ENCODE data around the gene ISG15.
"Not testable (repeated sequence)": the region's sequence is repeated elsewhere in the genome, so short reads cannot be mapped to it uniquely, and the experiment has no call there.

Gene ISG15

GRCh38 chr1:1046767-1047166 lies 33.5 kb downstream of the ISG15 start:
- no peak for DNase-seq

- DNase-seq = no peak
Measured at GRCh38 chr1:1047407-1047806, 34.1 kb downstream of the ISG15 start.

- no peak for DNase-seq
Measured at GRCh38 chr1:1047963-1048362, 34.7 kb downstream of the ISG15 start.

DNA sequence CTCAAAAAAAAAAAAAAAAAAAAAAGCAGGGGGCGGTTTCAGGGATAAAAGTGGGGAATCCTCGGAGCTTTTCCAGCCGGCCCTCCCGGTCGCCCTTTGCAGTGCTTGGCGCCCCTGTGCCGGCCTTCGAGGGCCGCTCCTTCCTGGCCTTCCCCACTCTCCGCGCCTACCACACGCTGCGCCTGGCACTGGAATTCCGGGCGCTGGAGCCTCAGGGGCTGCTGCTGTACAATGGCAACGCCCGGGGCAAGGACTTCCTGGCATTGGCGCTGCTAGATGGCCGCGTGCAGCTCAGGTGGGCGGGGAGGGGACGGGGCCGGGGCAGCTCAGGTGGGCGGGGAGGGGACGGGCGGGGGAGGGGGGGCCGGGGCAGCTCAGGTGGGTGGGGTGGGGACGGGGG lies 35.5 kb downstream of the ISG15 start:
- DNase-seq = no peak

DNA sequence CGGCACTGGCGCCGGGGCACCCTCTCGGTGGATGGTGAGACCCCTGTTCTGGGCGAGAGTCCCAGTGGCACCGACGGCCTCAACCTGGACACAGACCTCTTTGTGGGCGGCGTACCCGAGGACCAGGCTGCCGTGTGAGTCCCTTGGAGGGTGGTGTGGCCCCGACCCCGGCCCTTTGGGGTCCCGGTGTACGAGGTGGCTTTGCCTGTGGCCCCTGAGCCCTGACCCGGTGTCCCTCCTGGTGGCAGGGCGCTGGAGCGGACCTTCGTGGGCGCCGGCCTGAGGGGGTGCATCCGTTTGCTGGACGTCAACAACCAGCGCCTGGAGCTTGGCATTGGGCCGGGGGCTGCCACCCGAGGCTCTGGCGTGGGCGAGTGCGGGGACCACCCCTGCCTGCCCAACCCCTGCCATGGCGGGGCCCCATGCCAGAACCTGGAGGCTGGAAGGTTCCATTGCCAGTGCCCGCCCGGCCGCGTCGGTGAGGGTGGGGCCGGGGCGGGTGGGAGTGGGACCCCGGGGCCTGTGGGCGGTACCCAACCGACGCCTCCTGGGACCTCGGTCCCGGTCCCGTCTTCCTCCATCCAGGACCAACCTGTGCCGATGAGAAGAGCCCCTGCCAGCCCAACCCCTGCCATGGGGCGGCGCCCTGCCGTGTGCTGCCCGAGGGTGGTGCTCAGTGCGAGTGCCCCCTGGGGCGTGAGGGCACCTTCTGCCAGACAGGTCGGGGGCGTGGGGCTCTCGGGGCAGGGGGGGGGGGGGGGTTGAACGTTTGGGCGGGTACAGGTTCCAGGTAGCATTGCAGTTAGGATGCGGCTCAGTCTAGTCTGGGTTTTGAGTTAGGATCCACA lies 36.2 kb downstream of the ISG15 start:
- DNase-seq = no peak

- DNase-seq = no peak
Measured at GRCh38 chr1:1050577-1051052, 37.3 kb downstream of the ISG15 start.

DNA sequence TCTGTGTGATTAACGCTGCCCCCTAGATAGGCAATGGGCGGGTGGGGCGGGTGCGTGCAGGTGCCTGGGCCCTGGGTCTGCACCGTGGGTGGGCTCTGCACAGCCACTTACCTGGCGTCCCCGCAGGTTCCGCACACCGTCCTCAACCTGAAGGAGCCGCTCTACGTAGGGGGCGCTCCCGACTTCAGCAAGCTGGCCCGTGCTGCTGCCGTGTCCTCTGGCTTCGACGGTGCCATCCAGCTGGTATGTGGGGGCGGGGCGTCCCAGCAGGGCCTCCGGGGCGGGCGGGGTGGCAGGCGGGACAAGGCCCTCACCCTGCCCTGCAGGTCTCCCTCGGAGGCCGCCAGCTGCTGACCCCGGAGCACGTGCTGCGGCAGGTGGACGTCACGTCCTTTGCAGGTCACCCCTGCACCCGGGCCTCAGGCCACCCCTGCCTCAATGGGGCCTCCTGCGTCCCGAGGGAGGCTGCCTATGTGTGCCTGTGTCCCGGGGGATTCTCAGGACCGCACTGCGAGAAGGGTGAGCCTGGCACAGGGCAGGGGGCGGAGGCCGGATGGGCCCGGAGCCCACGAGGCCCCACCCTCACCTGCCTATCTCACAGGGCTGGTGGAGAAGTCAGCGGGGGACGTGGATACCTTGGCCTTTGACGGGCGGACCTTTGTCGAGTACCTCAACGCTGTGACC lies 38.0 kb downstream of the ISG15 start:
- no peak for DNase-seq

- no peak for DNase-seq
Measured at GRCh38 chr1:1052003-1052840, 38.9 kb downstream of the ISG15 start.

DNA sequence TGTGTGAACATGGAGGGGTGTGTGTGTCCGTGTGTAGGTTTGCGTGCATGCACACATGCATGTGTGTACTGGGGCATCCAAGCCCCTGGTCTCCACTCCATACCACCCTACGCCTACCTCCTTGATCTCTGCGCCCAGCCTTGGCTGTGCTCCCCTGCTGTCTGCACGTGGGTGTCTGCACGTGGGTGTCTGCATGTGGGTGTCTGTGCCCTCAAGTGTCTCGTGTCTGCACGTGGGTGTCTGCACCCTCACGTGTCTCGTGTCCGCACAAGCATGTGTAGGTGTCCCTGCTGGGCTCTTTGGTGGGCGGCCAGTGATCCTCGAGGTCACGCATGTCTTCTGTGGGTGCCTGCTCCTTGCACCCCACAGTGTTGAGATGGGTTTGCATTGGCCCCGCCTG lies 39.7 kb downstream of the ISG15 start:
- no peak for DNase-seq

DNA sequence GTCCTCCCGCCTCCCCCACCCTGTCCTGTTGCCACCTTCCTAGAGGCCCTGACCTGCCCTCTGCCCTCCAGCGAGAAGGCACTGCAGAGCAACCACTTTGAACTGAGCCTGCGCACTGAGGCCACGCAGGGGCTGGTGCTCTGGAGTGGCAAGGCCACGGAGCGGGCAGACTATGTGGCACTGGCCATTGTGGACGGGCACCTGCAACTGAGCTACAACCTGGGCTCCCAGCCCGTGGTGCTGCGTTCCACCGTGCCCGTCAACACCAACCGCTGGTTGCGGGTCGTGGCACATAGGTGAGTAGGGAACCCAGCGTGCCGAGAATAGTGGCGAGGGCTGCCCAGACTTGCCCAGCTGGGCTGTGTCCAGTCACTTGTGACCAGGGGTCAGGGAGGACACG lies 40.4 kb downstream of the ISG15 start:
- DNase-seq = no peak

- DNase-seq = no peak
Measured at GRCh38 chr1:1054099-1054700, 40.9 kb downstream of the ISG15 start.

- DNase-seq = no peak
Measured at GRCh38 chr1:1054971-1055370, 41.7 kb downstream of the ISG15 start.

GRCh38 chr1:1055841-1056736 lies 42.8 kb downstream of the ISG15 start:
- no peak for DNase-seq

DNA sequence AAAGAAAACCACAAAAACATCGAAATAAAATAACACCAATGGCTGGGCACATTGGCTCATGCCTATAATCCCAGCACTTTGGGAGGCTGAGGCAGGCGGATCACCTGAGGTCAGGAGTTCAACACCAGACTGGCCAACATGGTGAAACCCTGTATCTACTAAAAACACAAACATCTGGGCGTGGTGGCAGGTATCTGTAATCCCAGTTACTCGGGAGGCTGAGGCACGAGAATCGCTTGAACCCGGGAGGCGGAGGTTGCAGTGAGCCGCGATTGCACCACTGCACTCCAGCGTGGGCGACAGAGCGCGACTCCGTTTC lies 44.4 kb downstream of the ISG15 start:
- not testable (repeated sequence) for DNase-seq

- no peak for DNase-seq
Measured at GRCh38 chr1:1058088-1058905, 45.0 kb downstream of the ISG15 start.

- DNase-seq = peak; percentile 17
Measured at GRCh38 chr1:1058921-1059493, 45.7 kb downstream of the ISG15 start.

DNA sequence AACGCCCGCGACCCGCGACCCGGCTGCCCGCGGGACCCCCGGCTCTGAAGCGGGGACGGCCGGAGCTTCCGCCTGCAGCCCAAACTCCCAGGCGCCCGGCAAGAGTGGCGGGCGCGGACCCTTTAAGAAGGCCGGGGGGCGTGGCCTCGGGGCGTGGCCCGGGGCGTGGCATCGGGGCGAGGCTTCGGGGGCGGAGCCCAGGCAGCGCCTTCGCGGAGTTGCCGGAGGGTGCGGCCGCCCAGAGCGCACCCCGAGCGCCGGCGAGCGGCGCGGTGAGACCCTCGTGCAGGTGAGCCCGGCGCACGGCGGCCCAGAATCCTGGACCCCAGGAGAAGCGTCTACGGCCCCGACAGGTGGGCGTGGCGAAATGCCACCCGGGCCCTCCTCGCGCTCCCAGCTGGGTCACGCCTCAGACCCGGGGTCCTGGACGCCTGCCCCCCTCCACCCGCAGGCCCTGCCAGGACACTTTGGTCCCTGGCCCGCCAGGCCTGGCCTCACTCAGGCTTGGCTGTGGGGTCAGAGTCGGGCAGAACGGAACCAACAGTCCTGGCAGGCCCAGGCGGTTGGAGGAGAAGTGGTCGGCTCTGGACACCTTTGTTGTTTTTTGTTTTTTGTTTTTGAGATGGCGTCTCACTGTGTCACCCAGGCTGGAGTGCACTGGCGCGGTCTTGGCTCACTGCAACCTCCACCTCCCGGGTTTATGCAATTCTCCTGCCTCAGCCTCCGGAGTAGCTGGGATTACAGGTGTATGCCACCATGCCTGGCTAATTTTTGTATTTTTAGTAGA lies 46.4 kb downstream of the ISG15 start:
- peak; percentile 42 for DNase-seq

- no peak for DNase-seq
Measured at GRCh38 chr1:1060281-1061000, 47.1 kb downstream of the ISG15 start.

GRCh38 chr1:1061682-1062345 lies 48.5 kb downstream of the ISG15 start:
- no peak for DNase-seq

All from DMS79 (cell line).